ENCODE results near the gene TMEM221. TPM values are rescaled to one million over a fixed set of nuclear protein-coding genes. Genes with fewer than 3 reads are reported as not detected.

Gene TMEM221
- total RNA-seq, 1 donor from 2014 or later, result 0.57 TPM

- Mint-ChIP-seq H3K4me1 (ENCODE audit: low read depth) (no peaks in the 10 kb centered on the region), H3K36me3 (ENCODE audit: low read depth) (no peaks in the 10 kb centered on the region), H3K27me3 (ENCODE audit: low read depth) (peaks cover 3% of the 10 kb centered on the region), H3K4me3 (ENCODE audit: unreplicated experiment) (no peak overlapping the region), H3K9me3 (ENCODE audit: low read depth) (no peaks in the 10 kb centered on the region), H3K27ac (ENCODE audit: unreplicated experiment) (no peak overlapping the region)
- no peak for DNase-seq (ENCODE audit: low spot score)
- TF ChIP-seq, protein P1, sequence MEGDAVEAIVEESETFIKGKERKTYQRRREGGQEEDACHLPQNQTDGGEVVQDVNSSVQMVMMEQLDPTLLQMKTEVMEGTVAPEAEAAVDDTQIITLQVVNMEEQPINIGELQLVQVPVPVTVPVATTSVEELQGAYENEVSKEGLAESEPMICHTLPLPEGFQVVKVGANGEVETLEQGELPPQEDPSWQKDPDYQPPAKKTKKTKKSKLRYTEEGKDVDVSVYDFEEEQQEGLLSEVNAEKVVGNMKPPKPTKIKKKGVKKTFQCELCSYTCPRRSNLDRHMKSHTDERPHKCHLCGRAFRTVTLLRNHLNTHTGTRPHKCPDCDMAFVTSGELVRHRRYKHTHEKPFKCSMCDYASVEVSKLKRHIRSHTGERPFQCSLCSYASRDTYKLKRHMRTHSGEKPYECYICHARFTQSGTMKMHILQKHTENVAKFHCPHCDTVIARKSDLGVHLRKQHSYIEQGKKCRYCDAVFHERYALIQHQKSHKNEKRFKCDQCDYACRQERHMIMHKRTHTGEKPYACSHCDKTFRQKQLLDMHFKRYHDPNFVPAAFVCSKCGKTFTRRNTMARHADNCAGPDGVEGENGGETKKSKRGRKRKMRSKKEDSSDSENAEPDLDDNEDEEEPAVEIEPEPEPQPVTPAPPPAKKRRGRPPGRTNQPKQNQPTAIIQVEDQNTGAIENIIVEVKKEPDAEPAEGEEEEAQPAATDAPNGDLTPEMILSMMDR (IDR thresholded peaks at IDR 0.05), result no peak
Observed at GRCh38 chr19:17435218-17435617, 13.2 kb downstream of the TMEM221 start.

DNA sequence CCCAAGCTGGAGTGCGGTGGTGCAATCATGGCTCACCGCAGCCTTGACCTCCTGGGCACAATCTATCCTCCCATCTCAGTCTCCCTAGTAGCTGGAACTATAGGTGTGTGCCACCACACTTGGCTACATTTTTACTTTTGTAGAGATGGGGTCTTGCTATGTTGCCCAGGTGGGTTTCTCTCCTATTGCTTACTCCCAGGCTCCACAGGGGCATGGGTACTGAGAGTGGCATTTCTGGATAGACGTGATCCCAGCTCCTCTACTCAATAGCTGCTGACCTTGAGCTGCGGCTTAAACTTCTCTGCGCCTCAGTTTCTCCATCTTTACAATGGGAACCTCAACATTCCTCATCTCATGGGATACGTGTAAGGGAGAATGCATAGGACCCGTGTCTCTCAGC is 17.1 kb downstream of the TMEM221 start:
- Mint-ChIP-seq H3K4me1 (ENCODE audit: low read depth) (no peaks in the 10 kb centered on the region), H3K4me3 (ENCODE audit: unreplicated experiment) (no peak overlapping the region), H3K27me3 (ENCODE audit: low read depth) (no peaks in the 10 kb centered on the region), H3K27ac (ENCODE audit: unreplicated experiment) (no peak overlapping the region), H3K9me3 (ENCODE audit: low read depth) (no peaks in the 10 kb centered on the region), H3K36me3 (ENCODE audit: low read depth) (no peaks in the 10 kb centered on the region)
- DNase-seq (ENCODE audit: low spot score), result no peak
- TF ChIP-seq, protein P1 (IDR thresholded peaks at IDR 0.05), result no peak

DNA sequence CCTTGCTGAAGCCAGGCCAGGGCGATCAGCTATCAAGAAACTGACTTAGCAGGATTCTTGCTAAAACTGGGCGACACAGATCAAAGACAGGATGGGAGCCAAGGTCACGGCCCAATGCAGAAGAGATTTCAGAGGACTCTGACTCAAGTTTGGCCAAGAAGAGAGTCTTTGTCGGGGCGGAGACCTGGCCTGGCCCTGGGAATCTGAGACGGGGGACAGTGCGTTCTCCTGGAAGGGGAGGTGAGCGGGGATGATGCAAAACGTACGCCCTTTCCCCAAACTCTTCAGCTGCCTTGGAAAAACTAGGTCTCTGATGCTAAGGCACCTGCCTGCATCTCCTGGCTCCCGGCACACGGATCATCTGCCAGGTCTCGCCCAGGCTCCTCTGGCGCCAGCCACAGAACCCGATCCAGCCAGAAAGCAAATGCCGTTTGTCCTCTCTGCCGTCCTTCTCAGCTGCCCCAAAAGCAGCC is 18.8 kb downstream of the TMEM221 start:
- TF ChIP-seq, protein P1 (IDR thresholded peaks at IDR 0.05), result no peak
- H3K9me3 Mint-ChIP-seq (ENCODE audit: low read depth), result no peaks in the 10 kb centered on the region
- H3K4me3 Mint-ChIP-seq (ENCODE audit: unreplicated experiment), result no peak overlapping the region
- no peaks in the 10 kb centered on the region for H3K27me3 Mint-ChIP-seq (ENCODE audit: low read depth)
- H3K27ac Mint-ChIP-seq (ENCODE audit: unreplicated experiment), result no peak overlapping the region
- peaks cover 2% of the 10 kb centered on the region for H3K4me1 Mint-ChIP-seq (ENCODE audit: low read depth)
- no peaks in the 10 kb centered on the region for H3K36me3 Mint-ChIP-seq (ENCODE audit: low read depth)
- DNase-seq (ENCODE audit: low spot score), result no peak

DNA sequence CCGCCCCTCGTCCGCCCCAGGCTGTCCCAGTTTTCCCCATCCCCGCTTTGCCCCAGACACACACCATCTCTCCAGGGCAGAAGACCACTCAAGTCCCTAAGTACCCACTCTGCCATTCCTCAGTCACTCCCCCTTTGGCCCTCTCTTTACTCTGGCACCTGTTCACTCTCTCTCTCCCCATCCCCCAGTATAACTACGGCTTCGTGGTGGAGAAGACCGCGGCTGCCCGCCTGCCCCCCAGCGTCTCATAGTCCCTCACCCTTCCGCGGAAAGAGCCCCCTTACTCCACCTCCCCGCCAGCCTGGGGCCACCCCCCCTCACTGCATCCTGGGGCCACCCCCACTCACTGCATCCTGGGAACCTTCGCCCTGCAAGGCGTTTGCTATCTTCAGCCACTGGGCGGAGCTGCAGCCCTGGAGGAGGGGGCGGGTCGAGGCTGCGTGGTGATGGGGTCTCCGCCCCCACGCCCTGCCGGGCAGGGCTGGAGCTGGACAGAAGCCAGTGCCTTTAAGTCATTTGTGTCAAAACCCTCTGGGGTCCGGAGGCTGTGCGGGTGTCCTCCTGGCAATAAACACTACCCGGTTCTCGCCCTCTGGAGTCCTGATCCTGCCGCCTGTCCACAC is 23.6 kb downstream of the TMEM221 start:
- Mint-ChIP-seq H3K27ac (ENCODE audit: unreplicated experiment) (no peak overlapping the region), H3K27me3 (ENCODE audit: low read depth) (no peaks in the 10 kb centered on the region), H3K4me3 (ENCODE audit: unreplicated experiment) (no peak overlapping the region), H3K9me3 (ENCODE audit: low read depth) (no peaks in the 10 kb centered on the region), H3K4me1 (ENCODE audit: low read depth) (peaks cover 8% of the 10 kb centered on the region), H3K36me3 (ENCODE audit: low read depth) (no peaks in the 10 kb centered on the region)
- TF ChIP-seq, protein P1 (IDR thresholded peaks at IDR 0.05), result peak; percentile 76
- DNase-seq (ENCODE audit: low spot score), result no peak

DNA sequence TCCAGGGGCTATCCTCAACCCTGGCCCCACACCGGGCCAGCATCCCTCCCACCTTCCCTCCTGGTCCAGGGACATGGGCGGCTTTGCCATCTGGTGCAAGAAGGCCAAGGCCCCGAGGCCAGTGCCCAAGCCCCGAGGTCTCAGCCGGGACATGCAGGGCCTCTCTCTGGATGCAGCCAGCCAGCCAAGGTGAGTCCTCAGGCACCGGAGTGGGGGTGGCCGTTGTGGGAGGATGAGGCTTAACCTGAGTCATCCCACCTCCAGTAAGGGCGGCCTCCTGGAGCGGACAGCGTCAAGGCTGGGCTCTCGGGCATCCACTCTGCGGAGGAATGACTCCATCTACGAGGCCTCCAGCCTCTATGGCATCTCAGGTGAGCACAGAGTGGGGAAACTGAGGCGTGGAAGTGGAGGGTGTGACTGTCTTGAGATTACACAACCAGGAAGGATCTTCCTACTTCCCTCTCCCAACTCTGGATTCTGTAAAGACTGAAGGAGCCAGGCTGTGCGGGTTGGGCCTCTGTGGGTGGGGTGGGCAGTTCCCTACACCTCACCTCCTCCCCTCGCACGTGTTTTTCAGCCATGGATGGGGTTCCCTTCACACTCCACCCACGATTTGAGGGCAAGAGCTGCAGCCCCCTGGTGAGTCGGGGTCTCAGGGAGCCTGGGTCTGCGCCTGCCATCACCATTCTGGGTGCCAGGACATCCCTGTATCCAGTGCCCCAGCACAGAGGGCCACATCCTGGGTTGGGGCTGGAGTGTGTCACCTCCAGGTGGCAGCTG is 24.8 kb downstream of the TMEM221 start:
- H3K4me1 Mint-ChIP-seq (ENCODE audit: low read depth), result peaks cover 15% of the 10 kb centered on the region
- no peaks in the 10 kb centered on the region for H3K27me3 Mint-ChIP-seq (ENCODE audit: low read depth)
- H3K36me3 Mint-ChIP-seq (ENCODE audit: low read depth), result no peaks in the 10 kb centered on the region
- no peak overlapping the region for H3K27ac Mint-ChIP-seq (ENCODE audit: unreplicated experiment)
- TF ChIP-seq, protein P1 (IDR thresholded peaks at IDR 0.05), result no peak
- H3K4me3 Mint-ChIP-seq (ENCODE audit: unreplicated experiment), result no peak overlapping the region
- no peaks in the 10 kb centered on the region for H3K9me3 Mint-ChIP-seq (ENCODE audit: low read depth)
- DNase-seq (ENCODE audit: low spot score), result no peak
